ENCODE data around the gene VSTM4.

DNA sequence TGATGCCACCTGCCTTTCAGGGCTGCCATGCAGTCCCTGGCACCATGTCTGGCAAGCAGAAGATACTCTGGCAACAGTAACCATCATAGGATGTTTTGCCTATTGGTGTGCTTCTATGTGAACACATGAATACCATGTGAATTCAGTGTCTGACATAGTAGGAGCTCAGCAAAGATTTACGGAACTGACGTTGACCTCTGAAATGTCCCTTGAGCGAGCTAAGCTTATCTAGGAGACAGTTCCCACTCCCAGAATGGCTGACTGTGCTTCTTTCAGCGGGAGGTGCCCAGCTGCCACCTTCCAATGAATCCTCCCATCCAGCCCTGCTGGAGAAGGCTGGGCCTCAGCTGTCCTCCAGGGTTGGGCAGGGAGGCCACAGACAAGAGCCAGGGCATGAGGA lies 104.5 kb downstream of the VSTM4 start:
- TF ChIP-seq, protein P1, sequence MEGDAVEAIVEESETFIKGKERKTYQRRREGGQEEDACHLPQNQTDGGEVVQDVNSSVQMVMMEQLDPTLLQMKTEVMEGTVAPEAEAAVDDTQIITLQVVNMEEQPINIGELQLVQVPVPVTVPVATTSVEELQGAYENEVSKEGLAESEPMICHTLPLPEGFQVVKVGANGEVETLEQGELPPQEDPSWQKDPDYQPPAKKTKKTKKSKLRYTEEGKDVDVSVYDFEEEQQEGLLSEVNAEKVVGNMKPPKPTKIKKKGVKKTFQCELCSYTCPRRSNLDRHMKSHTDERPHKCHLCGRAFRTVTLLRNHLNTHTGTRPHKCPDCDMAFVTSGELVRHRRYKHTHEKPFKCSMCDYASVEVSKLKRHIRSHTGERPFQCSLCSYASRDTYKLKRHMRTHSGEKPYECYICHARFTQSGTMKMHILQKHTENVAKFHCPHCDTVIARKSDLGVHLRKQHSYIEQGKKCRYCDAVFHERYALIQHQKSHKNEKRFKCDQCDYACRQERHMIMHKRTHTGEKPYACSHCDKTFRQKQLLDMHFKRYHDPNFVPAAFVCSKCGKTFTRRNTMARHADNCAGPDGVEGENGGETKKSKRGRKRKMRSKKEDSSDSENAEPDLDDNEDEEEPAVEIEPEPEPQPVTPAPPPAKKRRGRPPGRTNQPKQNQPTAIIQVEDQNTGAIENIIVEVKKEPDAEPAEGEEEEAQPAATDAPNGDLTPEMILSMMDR (IDR thresholded peaks at IDR 0.05; ENCODE audit: low read depth, low read length, poor library complexity, severe bottlenecking), result no peak
- TF ChIP-seq EZH2phosphoT487 (IDR thresholded peaks at IDR 0.05; ENCODE audit: borderline replicate concordance, low read length), result no peak

All from DOHH2 (cell line).